ENCODE measurements around the gene NAA80. TPM values are rescaled to one million over a fixed set of nuclear protein-coding genes. Genes with fewer than 3 reads are reported as not detected.

Gene NAA80, protein sequence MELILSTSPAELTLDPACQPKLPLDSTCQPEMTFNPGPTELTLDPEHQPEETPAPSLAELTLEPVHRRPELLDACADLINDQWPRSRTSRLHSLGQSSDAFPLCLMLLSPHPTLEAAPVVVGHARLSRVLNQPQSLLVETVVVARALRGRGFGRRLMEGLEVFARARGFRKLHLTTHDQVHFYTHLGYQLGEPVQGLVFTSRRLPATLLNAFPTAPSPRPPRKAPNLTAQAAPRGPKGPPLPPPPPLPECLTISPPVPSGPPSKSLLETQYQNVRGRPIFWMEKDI
- polyA plus RNA-seq: 10 to 100 TPM in 2 of 3 donors, 1 to 10 TPM in 1; 4.7 to 13.4 (median 10.5) TPM

DNA sequence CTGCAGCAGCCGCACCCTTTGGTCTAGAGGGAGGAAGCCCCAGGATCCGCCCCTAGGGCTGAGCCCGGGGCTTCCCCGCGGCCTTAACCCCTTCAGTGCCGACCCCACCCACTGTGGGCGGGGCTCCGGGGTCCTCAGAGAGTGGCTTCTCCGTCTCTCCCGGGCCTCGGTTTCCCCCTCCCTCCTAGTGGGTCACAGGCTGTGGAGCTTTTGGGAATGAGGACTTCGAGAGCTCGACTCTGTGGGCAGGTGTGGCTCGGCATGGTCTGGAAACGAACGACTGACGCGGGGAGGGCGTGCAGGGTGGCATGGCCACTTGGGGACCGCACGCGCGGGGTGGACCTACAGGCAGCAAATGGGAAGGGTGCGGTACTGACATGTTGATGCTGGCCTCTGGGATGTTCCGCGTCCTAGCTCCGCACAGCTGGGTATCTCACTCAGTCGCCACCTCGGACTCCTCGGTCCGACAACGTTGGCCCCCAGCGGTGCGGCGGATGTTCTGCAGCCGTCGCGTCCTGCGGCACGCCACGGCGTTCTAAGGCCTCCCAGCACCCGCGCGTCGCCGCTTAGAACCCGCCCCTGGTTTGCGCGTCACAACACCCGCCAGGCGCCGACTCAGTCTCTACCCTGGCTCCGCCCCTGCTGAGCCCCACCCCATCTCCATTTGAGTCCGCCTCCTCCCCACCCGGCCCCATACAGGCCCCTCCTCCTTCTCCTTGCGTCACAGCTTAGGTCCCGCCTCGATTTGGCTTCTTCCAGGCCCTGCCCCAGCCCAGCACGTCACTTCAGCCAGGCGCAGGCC, at the start of gene NAA80, which contains the start of gene HYAL3:
Gene NAA80 (minus strand): TSS at position 570 of the 802 bp plus-strand sequence. CDS start 1,942 bp downstream, outside the sequence.
Gene HYAL3 (minus strand): TSS at position 570 of the 802 bp plus-strand sequence. CDS start 3,803 bp downstream, outside the sequence.
- Mint-ChIP-seq H3K36me3 (no peaks in the 10 kb centered on the region), H3K4me3 (peak within 1 kb of the TSS; percentile 92 to 98 (median 95)), H3K27ac (peak within 1 kb of the TSS; percentile 95 to 99 (median 98)), H3K27me3 (ENCODE audit: low read depth in 3 of 3) (peaks cover 0 to 4% (median 0%) of the 10 kb centered on the region in 3 donors), H3K4me1 (peaks cover 27 to 34% of the 10 kb centered on the region in 2 donors), H3K9me3 (no peaks in the 10 kb centered on the region)
- DNase-seq: peak; percentile 100

DNA sequence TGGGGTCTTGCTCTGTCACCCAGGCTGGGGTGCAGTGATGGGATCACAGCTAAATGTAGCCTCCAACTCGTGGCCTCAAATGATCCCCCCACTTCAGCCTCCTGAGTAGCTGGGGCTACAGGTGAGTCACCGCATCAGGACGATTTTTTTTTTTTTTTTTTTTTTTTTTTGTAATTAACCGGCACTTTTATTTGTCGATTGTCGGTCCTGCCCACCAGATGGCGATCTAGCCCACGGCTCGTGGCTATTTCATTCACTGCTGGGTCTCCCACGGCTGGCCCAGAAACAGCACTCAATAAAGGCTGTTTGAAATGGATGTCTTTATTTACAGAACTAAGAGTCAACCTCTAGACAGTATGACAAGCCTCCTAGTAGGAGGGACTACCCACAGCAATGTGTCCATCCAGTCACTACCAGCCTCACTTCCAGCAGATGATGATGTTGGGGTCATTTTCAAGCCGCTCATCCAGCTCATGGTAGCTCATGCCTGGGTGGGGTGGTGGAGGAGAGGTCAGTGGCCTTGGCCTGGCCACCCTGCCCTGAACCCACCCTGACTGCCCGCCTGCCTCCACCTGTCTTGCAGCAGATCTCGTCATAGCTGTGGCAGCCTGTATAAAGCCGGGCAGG, 48.1 kb upstream of the NAA80 start:
- Mint-ChIP-seq H3K27ac (peak overlapping the region; percentile 46 to 86 (median 82)), H3K4me1 (peaks cover 83 to 88% of the 10 kb centered on the region in 2 donors), H3K27me3 (ENCODE audit: low read depth in 3 of 3) (peaks cover 8 to 10% (median 8%) of the 10 kb centered on the region in 3 donors), H3K9me3 (no peaks in the 10 kb centered on the region), H3K36me3 (peaks cover 0 to 14% (median 11%) of the 10 kb centered on the region in 3 donors), H3K4me3 (peak overlapping the region; percentile 35 to 65 (median 41))
- peak; percentile 74 to 83 (median 79) for DNase-seq

DNA sequence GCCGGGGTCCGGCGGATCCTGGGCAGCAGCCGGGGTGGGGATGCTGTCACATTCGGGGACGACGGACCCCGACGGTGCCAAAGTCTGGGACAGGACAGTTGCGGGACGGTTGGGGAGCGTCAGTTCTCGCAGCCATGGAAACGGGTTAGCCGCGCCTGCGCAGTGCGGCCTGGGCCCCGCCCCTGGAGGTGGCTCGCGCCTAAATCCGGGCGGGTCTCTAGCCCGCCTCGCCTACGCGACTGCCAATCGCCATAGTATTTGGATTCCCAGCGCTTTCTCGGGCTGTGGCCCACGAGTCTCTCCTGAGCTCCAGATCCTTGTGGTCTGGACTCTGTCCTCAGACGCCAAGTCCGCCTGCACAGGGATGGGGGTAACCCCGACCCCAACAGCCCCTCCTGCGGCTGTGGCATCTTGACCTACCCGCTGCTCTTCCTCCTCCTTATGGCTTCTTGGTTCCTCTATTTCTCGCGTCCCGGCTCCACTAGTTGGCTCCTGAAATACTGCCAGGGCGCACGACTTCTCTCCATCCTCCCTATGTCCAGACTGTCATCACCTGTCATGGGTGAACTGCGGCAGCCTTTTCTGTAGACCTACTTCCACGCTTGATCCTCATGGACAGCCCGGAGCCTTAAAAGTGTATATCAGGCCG, 46.5 kb upstream of the NAA80 start, which contains the start of gene ZMYND10:
Gene ZMYND10 (minus strand): TSS at position 147 of the 649 bp plus-strand sequence. CDS start 153 bp downstream, outside the sequence.
- peak within 1 kb of the TSS in 5 of 6 donors; percentile 39 to 79 (median 40) for H3K27ac Mint-ChIP-seq
- DNase-seq: peak; percentile 50 to 65 (median 56)
- H3K27me3 Mint-ChIP-seq (ENCODE audit: low read depth in 3 of 3): peaks cover 12 to 15% (median 13%) of the 10 kb centered on the region in 3 donors
- H3K4me1 Mint-ChIP-seq: peaks cover 83 to 88% of the 10 kb centered on the region in 2 donors
- H3K36me3 Mint-ChIP-seq: peaks cover 0 to 14% (median 11%) of the 10 kb centered on the region in 3 donors
- H3K9me3 Mint-ChIP-seq: no peaks in the 10 kb centered on the region
- peak within 1 kb of the TSS; percentile 60 to 75 (median 66) for H3K4me3 Mint-ChIP-seq

DNA sequence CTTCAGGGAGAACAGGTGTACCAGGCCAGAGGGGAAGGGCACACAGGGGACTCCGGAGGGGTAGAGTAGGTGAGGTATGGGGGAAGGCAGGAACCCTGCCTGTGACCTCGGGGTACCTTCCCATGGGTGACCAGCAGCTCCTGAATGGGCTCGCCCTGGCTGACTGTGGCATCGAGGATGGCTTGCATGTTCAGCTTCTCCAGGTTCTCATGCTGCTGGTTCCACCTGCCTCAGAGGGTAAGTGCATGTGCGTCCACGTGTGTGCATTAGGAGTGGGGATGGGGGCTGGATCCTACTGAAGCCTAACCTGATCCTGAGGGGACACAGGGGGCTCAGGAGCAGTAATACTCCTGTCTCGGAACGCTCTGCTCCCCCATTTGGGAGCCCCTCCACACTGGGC, 45.8 kb upstream of the NAA80 start:
- no peak for DNase-seq
- Mint-ChIP-seq H3K36me3 (peaks cover 0 to 10% (median 10%) of the 10 kb centered on the region in 3 donors), H3K27ac (peak overlapping the region in 2 of 6 donors; percentile 40 to 70), H3K27me3 (ENCODE audit: low read depth in 3 of 3) (peaks cover 9 to 15% (median 10%) of the 10 kb centered on the region in 3 donors), H3K9me3 (no peaks in the 10 kb centered on the region), H3K4me1 (peaks cover 76 to 82% of the 10 kb centered on the region in 2 donors), H3K4me3 (peak overlapping the region in 3 of 5 donors; percentile 15 to 33 (median 33))

DNA sequence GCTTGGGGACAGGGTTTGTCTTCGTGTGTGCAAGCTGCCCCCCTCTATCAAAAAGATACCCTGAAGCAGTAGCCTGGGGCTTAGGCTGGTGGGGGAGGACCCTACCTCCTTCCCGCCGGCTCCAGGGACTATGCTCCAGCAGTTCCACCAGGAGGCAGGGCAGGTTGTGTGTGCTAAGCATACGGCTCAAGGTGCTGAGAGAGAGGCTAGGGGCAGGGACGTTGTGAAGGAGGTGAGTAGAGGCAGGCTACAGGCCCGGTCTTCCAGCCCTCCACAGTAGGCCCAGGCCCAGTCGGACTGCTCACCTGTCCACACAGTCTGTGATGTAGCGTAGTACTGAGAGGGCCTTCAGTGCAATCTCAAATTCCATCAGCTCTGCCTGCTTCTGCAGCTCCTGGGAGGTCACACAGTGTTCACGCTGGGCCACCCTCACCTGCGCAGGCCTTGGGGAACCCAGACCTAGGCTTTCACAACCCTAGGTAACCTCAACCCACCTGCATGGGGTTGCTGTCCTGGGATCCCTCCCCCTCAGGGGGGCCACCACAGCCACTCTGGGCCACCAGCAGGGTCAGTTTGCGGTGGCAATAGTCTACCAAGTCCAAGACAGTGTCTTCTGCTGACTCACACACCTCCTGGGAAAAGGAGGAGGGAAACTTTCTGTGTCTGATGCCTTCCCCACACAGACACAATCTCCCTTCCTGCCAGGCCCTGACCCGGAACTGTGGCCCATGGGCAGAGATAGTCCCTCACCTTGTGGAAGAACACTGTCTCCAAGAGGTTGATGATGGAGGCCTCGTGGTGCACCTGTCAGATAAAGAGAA, 43.8 kb upstream of the NAA80 start:
- peaks cover 69 to 75% of the 10 kb centered on the region in 2 donors for H3K4me1 Mint-ChIP-seq

DNA sequence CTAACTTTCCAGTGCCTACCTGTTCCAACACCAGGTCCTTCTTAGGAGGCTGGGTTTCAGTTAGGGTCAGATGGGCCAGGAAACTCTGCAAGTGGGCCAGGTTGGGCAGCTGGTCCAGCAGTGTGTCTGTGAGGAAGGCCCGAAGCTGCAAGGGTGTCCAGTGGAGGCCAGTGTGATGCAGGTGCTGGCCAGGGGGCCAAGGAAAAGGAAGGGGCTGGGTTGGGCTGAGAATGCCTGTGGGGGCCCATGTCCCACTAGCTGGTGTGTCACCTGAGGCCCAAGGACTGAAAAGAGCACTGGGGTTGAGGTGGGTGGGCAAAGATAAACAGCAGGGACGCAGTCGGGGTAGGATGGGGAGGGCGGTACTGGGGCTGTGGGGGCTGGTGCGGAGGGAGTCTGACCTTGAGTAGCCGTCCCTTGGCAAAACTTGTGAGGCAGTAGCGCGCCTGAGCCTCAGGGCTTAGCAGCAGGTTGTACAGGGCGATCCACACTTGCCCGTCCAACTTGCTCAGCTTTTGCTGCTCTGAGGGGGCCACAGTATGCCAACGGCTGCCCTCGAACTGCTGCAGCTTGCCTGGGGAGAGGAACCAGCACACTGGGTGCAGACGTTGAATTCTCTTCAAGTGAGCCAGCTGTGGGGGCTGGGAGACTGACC, 42.9 kb upstream of the NAA80 start:
- DNase-seq: no peak
- H3K9me3 Mint-ChIP-seq: no peaks in the 10 kb centered on the region
- H3K27ac Mint-ChIP-seq: peak overlapping the region; percentile 84 to 95 (median 92)
- H3K27me3 Mint-ChIP-seq (ENCODE audit: low read depth in 3 of 3): peaks cover 16 to 35% (median 27%) of the 10 kb centered on the region in 3 donors
- H3K4me1 Mint-ChIP-seq: peaks cover 65 to 69% of the 10 kb centered on the region in 2 donors
- H3K36me3 Mint-ChIP-seq: peaks cover 4 to 20% (median 7%) of the 10 kb centered on the region in 3 donors
- peak overlapping the region; percentile 66 to 98 (median 86) for H3K4me3 Mint-ChIP-seq

More for the DNA sequence above, 43.8 kb upstream of the NAA80 start:
- Mint-ChIP-seq H3K27me3 (ENCODE audit: low read depth in 3 of 3) (peaks cover 13 to 30% (median 24%) of the 10 kb centered on the region in 3 donors), H3K9me3 (no peaks in the 10 kb centered on the region), H3K27ac (peak overlapping the region in 5 of 6 donors; percentile 89 to 95 (median 92)), H3K4me3 (no peak overlapping the region), H3K36me3 (peaks cover 7 to 21% (median 10%) of the 10 kb centered on the region in 3 donors)
- DNase-seq: no peak

DNA sequence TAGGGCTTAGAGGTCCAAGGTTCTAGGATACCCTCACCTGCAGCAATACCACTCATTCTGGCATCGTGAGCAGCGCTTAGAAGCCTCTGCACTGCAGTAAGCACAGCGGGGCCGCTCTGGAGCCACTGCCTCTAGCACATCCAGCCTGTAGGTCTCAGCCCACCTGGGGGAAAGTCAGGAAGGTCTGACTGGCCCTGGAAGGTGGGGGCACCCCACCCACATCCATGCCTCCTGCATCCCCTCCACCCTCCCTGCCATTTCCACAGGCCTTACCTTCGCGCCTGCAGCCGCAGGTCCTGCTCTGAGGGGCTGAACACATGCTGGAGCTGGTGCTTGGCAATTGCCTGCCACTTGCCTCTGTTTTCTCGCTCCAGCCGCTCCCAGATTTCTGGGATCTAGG, 42.3 kb upstream of the NAA80 start:
- Mint-ChIP-seq H3K36me3 (peaks cover 6 to 21% (median 8%) of the 10 kb centered on the region in 3 donors), H3K9me3 (no peaks in the 10 kb centered on the region), H3K27ac (peak overlapping the region; percentile 84 to 95 (median 92)), H3K27me3 (ENCODE audit: low read depth in 3 of 3) (peaks cover 16 to 36% (median 28%) of the 10 kb centered on the region in 3 donors), H3K4me3 (peak overlapping the region; percentile 75 to 98 (median 90)), H3K4me1 (peaks cover 65 to 69% of the 10 kb centered on the region in 2 donors)
- peak in 2 of 3 donors; percentile 28 to 34 for DNase-seq

DNA sequence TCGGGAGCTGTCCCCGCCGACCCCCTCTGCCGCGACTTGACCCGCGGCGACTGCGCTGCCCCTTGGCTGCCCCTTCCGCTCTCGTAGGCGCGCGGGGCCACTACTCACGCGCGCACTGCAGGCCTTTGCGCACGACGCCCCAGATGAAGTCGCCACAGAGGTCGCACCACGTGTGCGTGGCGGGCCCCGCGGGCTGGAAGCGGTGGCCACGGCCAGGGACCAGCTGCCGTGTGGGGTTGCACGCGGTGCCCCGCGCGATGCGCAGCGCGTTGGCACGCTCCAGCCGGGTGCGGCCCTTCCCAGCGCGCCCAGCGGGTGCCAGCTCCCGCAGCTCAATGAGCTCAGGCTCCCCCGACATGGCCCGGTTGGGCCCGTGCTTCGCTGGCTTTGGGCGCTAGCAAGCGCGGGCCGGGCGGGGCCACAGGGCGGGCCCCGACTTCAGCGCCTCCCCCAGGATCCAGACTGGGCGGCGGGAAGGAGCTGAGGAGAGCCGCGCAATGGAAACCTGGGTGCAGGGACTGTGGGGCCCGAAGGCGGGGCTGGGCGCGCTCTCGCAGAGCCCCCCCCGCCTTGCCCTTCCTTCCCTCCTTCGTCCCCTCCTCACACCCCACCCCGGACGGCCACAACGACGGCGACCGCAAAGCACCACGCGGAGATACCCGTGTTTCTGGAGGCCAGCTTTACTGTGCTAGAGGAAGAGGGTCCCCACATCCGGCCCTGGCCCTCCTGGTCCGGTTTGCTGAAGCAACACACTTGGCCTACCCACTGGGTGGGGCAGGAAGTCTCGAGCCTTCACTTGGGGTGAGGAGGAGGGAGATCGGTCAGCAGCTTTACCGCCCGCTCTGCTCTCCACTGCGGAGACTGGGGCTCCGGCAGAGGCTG, 41.5 kb upstream of the NAA80 start, which contains the start of gene RASSF1:
Gene RASSF1 (minus strand): TSS at position 389 of the 882 bp plus-strand sequence. CDS start 31 bp downstream, at position 358.
- Mint-ChIP-seq H3K9me3 (no peaks in the 10 kb centered on the region), H3K4me1 (peaks cover 65 to 69% of the 10 kb centered on the region in 2 donors), H3K27ac (peak within 1 kb of the TSS; percentile 93 to 99 (median 97)), H3K4me3 (peak within 1 kb of the TSS; percentile 90 to 99 (median 98)), H3K36me3 (peaks cover 9 to 22% (median 10%) of the 10 kb centered on the region in 3 donors), H3K27me3 (ENCODE audit: low read depth in 3 of 3) (peaks cover 16 to 37% (median 31%) of the 10 kb centered on the region in 3 donors)
- peak; percentile 94 to 95 (median 94) for DNase-seq

DNA sequence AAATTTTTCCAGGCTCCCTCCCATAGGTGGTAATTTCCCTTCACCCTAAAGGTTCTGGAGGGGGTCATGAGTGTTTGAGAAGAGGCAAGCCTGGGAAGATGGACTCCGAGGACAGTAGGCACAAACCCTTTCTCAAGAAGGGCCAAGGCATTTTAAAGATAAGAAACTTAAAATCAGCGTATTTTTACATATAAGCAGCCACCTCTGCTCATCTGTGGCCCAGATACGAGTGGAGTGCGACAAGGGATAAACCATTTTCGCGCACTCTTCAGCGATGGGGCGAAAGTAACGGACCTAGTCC, 40.9 kb upstream of the NAA80 start:
- Mint-ChIP-seq H3K4me3 (peak overlapping the region; percentile 90 to 99 (median 98)), H3K27me3 (ENCODE audit: low read depth in 3 of 3) (peaks cover 16 to 37% (median 31%) of the 10 kb centered on the region in 3 donors), H3K36me3 (peaks cover 9 to 22% (median 10%) of the 10 kb centered on the region in 3 donors), H3K9me3 (no peaks in the 10 kb centered on the region), H3K4me1 (peaks cover 63 to 71% of the 10 kb centered on the region in 2 donors), H3K27ac (peak overlapping the region; percentile 93 to 99 (median 97))
- DNase-seq: peak in 1 of 3 donors; percentile 22

DNA sequence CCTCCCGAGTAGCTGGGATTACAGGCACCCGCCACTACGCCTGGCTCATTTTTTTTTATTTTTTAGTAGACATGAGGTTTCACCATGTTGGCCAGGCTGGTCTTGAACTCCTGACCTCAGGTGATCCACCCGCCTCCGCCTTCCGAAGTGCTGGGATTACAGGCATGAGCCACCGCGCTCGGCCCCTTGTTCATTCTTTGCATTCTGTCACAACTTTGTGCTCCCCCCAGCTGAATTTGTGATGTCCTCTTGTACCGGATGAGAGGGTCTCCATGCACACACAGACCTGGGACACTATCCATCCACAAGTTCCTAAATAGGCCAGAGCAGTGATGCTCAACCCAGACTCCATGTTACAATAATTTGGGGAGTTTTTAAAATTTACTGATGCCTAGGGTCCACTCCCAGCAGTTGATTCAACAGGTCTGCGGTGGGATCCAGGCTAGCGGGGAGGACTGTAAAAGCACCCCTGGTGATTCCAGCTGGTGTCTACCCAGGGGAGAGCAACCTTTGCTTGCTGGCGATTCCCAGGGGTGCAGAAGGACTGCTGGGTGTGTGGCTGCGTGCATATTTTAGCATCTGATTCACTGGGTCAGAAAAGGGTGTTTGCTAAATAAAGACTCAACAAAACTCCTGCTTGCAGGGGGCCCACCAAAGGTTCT, 40.4 kb upstream of the NAA80 start:
- H3K36me3 Mint-ChIP-seq: peaks cover 9 to 22% (median 10%) of the 10 kb centered on the region in 3 donors
- peaks cover 16 to 37% (median 31%) of the 10 kb centered on the region in 3 donors for H3K27me3 Mint-ChIP-seq (ENCODE audit: low read depth in 3 of 3)
- no peaks in the 10 kb centered on the region for H3K9me3 Mint-ChIP-seq
- peaks cover 66 to 71% of the 10 kb centered on the region in 2 donors for H3K4me1 Mint-ChIP-seq
- peak overlapping the region; percentile 93 to 99 (median 97) for H3K27ac Mint-ChIP-seq
- peak overlapping the region; percentile 90 to 99 (median 98) for H3K4me3 Mint-ChIP-seq
- DNase-seq: no peak
